Gastroesophageal sphincter (tissue), 4 donors: ENCODE measurements around the gene MYPOP. TPM values are rescaled to one million over a fixed set of nuclear protein-coding genes. Genes with fewer than 3 reads are reported as not detected.
A peak's percentile ranks its signal among the peaks of the same experiment; 100 is the strongest.

Source experiments
- ATAC-seq: fragments of 150-250 bp; one replicate; pipeline ENCODE4 v1.9.1; 2016; ENCODE audit warnings: mild to moderate bottlenecking, moderate library complexity
- H3K27ac ChIP-seq, 4 donors: fragments of 200-600 bp; sonication (generic) in 3 of 4; 1 replicate in 3 of 4; 2 replicates in 1 of 4; pipeline ENCODE4 v1.5.1; 2016 to 2019
- H3K27me3 ChIP-seq: fragments of 200-600 bp; sonication (generic); one replicate; pipeline ENCODE4 v1.5.1; 2019
- H3K36me3 ChIP-seq, 2 donors: fragments of 200-600 bp; sonication (generic); one replicate each; pipeline ENCODE4 v1.5.1; 2019; ENCODE audit warnings: control low read depth in 1 of 2
- H3K4me1 ChIP-seq, 3 donors: fragments of 200-600 bp; sonication (generic); 1 replicate in 2 of 3; 2 replicates in 1 of 3; pipeline ENCODE4 v1.5.1; 2016 to 2019; ENCODE audit warnings: control low read depth in 2 of 3
- H3K4me3 ChIP-seq, 2 donors: fragments of 200-600 bp; sonication (generic); one replicate each; pipeline ENCODE4 v1.5.1; 2019; ENCODE audit warnings: mild to moderate bottlenecking in 1 of 2, moderate library complexity in 1 of 2
- H3K9me3 ChIP-seq, 3 donors: fragments of 200-600 bp; sonication (generic); one replicate each; pipeline ENCODE4 v1.5.1; 2017 to 2019; ENCODE audit warnings: control low read depth in 2 of 3
- CTCF ChIP-seq, 4 experiments: fragments of 200-600 bp in 2 of 4; fragments of 450-650 bp in 2 of 4; sonication (generic) in 1 of 4; IDR thresholded peaks; one replicate each; pipeline ENCODE4 v1.5.1; 2017 to 2019; ENCODE audit warnings: antibody characterized with exemption in 4 of 4, mild to moderate bottlenecking in 2 of 4, moderate library complexity in 2 of 4
- EP300 ChIP-seq: sonication (generic); formaldehyde crosslinking; IDR thresholded peaks from one replicate; pipeline ENCODE4 v1.6.1; 2017; ENCODE audit warnings: antibody characterized with exemption, mild to moderate bottlenecking
- POLR2A ChIP-seq, 2 donors: fragments of 450-650 bp; IDR thresholded peaks; one replicate each; pipeline ENCODE4 v1.6.1; 2017; ENCODE audit warnings: antibody characterized with exemption in 2 of 2, mild to moderate bottlenecking in 2 of 2, moderate library complexity in 1 of 2
- POLR2AphosphoS5 ChIP-seq: sonication (generic); formaldehyde crosslinking; IDR thresholded peaks from one replicate; pipeline ENCODE4 v1.6.1; 2017; ENCODE audit warnings: antibody characterized with exemption
- WGBS, 2 donors: methylation state at CpG; one replicate each; pipeline ENCODE4 v1.1.5; 2018; ENCODE audit warnings: low coverage in 1 of 2; 5-methylcytosine and 5-hydroxymethylcytosine counted together
- total RNA-seq, 4 donors: library from RNA; depleted of rRNA; stranded (reverse); fragments of >200 nt; gene quantifications; one replicate each; pipeline ENCODE4 v1.1.0, GENCODE V29; 2016

MYPOP gene
- total RNA-seq, 4 donors from 2014 or later, result 1.3 to 4.6 (median 2.8) TPM

- no peaks in the 10 kb centered on the region for H3K9me3 ChIP-seq
- peak overlapping the region; percentile 56 to 94 for H3K4me3 ChIP-seq
- peaks cover 33% of the 10 kb centered on the region for H3K27me3 ChIP-seq
- peaks cover 0 to 32% (median 15%) of the 10 kb centered on the region in 3 donors for H3K4me1 ChIP-seq
- H3K36me3 ChIP-seq, result peaks cover 0 to 33% of the 10 kb centered on the region in 2 donors
- peak overlapping the region; percentile 71 to 95 (median 92) for H3K27ac ChIP-seq
- ATAC-seq, result no peak
- 0 to 1% methylated on average over 4 to 11 of the region's 11 CpGs for WGBS, 2 donors
- TF ChIP-seq POLR2A (IDR thresholded peaks at IDR 0.05), result no peak
- TF ChIP-seq POLR2AphosphoS5, result no peak
- no peak for TF ChIP-seq EP300
- TF ChIP-seq CTCF (IDR thresholded peaks at IDR 0.05), result no peak
Observed at GRCh38 chr19:45862271-45862563, 40.2 kb downstream of the MYPOP start.

- no peak for ATAC-seq
- Histone ChIP-seq H3K4me1 (peaks cover 0 to 32% (median 15%) of the 10 kb centered on the region in 3 donors), H3K27me3 (peaks cover 22% of the 10 kb centered on the region), H3K36me3 (peaks cover 0 to 46% of the 10 kb centered on the region in 2 donors), H3K27ac (no peak overlapping the region), H3K9me3 (no peaks in the 10 kb centered on the region), H3K4me3 (no peak overlapping the region)
- TF ChIP-seq POLR2AphosphoS5 (no peak), CTCF (IDR thresholded peaks at IDR 0.05) (no peak)
- 87 to 88% methylated on average over 14 to 15 of the region's 15 CpGs for WGBS, 2 donors
Observed at GRCh38 chr19:45860359-45861259, 41.8 kb downstream of the MYPOP start.

- no peak overlapping the region for H3K4me3 ChIP-seq
- 40 to 84% methylated on average over 1 to 7 of the region's 16 CpGs for WGBS, 2 donors
- TF ChIP-seq EP300 (no peak), POLR2AphosphoS5 (no peak), POLR2A (IDR thresholded peaks at IDR 0.05) (no peak), CTCF (IDR thresholded peaks at IDR 0.05) (no peak)
- H3K4me1 ChIP-seq, result no peaks in the 10 kb centered on the region
- no peak for ATAC-seq
- H3K9me3 ChIP-seq, result no peaks in the 10 kb centered on the region
- no peaks in the 10 kb centered on the region for H3K27me3 ChIP-seq
- H3K27ac ChIP-seq, result no peak overlapping the region
- peaks cover 0 to 85% of the 10 kb centered on the region in 2 donors for H3K36me3 ChIP-seq
Observed at GRCh38 chr19:45854167-45854778, 48.1 kb downstream of the MYPOP start.

- no peak for ATAC-seq
- TF ChIP-seq EP300, result no peak
- TF ChIP-seq POLR2AphosphoS5, result no peak
- TF ChIP-seq POLR2A (IDR thresholded peaks at IDR 0.05), result no peak
- TF ChIP-seq CTCF (IDR thresholded peaks at IDR 0.05), result no peak
- Histone ChIP-seq H3K4me1 (no peaks in the 10 kb centered on the region), H3K9me3 (no peaks in the 10 kb centered on the region), H3K27me3 (no peaks in the 10 kb centered on the region), H3K4me3 (no peak overlapping the region), H3K36me3 (peaks cover 0 to 85% of the 10 kb centered on the region in 2 donors), H3K27ac (no peak overlapping the region)
- WGBS, 2 donors, result no CpG with 5 or more reads among the region's 7 CpGs
Observed at GRCh38 chr19:45852983-45853382, 49.4 kb downstream of the MYPOP start.
